GM23338 (cell line): ENCODE results near the gene PRLH. TPM values are rescaled to one million over a fixed set of nuclear protein-coding genes. Genes with fewer than 3 reads are reported as not detected.

ENCODE experiments used
- JUNB ChIP-seq: IDR thresholded peaks from one replicate; pipeline ENCODE4 v1.6.1; 2016; ENCODE audit warnings: antibody characterized with exemption; ENCODE audit not compliant: unreplicated experiment
- NANOG ChIP-seq: IDR thresholded peaks from 2 replicates; pipeline ENCODE4 v1.6.1; 2016; ENCODE audit warnings: antibody characterized with exemption, borderline replicate concordance
- POLR2AphosphoS5 ChIP-seq: IDR thresholded peaks from 2 replicates; pipeline ENCODE4 v1.6.1; 2016; ENCODE audit warnings: antibody characterized with exemption, low read depth
- STAT1 ChIP-seq: IDR thresholded peaks from one replicate; pipeline ENCODE4 v1.6.1; 2016; ENCODE audit warnings: antibody characterized with exemption; ENCODE audit not compliant: unreplicated experiment
- ZNF331 ChIP-seq: fragments of 250-450 bp; sonication (Bioruptor Pico); IDR thresholded peaks from 2 replicates; pipeline ENCODE4 v1.5.0; 2020; ENCODE audit warnings: low read depth, mild to moderate bottlenecking, moderate library complexity
- polyA plus RNA-seq: library from polyadenylated mRNA; unstranded; fragments of >200 nt; fragmentation: Nextera tagmentation; extraction: Ambion mirVana; gene quantifications from 2 replicates; pipeline ENCODE4 v1.2.1, GENCODE V29; 2016
- total RNA-seq: library from RNA; depleted of rRNA; stranded (reverse); fragments of >200 nt; shearing (Covaris generic); gene quantifications from 2 replicates; pipeline ENCODE4 v1.2.3, GENCODE V29; 2014
- TF ChIP-seq, protein P1 (sequence below): fragments of 250-450 bp; sonication (Bioruptor Pico); IDR thresholded peaks from 2 replicates; pipeline ENCODE4 v1.5.0; 2020; ENCODE audit warnings: mild to moderate bottlenecking, moderate library complexity
- TF ChIP-seq, protein P2 (sequence below): IDR thresholded peaks from 2 replicates; pipeline ENCODE4 v1.6.1; 2016; ENCODE audit warnings: antibody characterized with exemption

PRLH gene
- total and polyA plus RNA-seq, 2 experiments from 2014 or later = not detected

DNA sequence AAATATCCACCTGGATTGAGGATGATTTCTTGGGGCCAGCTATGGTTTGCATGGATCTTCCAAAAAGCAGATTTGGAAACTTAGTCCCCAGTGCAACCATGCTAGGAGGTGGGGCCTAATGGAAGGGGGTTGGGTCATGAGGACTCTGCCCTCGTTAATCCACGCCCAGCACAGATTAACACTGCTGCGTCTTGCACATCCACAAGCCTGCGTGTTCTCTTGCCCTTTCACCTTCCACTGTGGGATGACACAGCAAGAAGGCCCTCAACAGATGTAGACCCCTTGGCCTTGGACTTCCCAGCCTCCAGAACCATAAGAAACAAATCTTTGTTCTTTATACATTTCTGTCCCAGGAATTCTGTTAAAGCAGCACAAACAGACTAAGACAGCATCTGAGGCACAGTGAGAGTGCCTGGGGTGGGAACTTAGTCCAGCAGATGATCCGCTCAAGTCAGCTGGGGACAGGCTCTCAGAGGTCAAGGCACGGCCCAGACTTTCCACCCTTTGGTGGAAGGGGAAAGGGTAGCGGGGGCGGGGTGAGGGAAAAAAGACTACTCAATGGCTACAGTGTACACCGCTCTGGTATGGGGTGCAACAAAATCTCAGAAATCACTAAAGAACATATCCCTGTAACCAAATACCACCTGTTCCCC, 21.8 kb downstream of the PRLH start (continued):
- TF ChIP-seq, protein P1, sequence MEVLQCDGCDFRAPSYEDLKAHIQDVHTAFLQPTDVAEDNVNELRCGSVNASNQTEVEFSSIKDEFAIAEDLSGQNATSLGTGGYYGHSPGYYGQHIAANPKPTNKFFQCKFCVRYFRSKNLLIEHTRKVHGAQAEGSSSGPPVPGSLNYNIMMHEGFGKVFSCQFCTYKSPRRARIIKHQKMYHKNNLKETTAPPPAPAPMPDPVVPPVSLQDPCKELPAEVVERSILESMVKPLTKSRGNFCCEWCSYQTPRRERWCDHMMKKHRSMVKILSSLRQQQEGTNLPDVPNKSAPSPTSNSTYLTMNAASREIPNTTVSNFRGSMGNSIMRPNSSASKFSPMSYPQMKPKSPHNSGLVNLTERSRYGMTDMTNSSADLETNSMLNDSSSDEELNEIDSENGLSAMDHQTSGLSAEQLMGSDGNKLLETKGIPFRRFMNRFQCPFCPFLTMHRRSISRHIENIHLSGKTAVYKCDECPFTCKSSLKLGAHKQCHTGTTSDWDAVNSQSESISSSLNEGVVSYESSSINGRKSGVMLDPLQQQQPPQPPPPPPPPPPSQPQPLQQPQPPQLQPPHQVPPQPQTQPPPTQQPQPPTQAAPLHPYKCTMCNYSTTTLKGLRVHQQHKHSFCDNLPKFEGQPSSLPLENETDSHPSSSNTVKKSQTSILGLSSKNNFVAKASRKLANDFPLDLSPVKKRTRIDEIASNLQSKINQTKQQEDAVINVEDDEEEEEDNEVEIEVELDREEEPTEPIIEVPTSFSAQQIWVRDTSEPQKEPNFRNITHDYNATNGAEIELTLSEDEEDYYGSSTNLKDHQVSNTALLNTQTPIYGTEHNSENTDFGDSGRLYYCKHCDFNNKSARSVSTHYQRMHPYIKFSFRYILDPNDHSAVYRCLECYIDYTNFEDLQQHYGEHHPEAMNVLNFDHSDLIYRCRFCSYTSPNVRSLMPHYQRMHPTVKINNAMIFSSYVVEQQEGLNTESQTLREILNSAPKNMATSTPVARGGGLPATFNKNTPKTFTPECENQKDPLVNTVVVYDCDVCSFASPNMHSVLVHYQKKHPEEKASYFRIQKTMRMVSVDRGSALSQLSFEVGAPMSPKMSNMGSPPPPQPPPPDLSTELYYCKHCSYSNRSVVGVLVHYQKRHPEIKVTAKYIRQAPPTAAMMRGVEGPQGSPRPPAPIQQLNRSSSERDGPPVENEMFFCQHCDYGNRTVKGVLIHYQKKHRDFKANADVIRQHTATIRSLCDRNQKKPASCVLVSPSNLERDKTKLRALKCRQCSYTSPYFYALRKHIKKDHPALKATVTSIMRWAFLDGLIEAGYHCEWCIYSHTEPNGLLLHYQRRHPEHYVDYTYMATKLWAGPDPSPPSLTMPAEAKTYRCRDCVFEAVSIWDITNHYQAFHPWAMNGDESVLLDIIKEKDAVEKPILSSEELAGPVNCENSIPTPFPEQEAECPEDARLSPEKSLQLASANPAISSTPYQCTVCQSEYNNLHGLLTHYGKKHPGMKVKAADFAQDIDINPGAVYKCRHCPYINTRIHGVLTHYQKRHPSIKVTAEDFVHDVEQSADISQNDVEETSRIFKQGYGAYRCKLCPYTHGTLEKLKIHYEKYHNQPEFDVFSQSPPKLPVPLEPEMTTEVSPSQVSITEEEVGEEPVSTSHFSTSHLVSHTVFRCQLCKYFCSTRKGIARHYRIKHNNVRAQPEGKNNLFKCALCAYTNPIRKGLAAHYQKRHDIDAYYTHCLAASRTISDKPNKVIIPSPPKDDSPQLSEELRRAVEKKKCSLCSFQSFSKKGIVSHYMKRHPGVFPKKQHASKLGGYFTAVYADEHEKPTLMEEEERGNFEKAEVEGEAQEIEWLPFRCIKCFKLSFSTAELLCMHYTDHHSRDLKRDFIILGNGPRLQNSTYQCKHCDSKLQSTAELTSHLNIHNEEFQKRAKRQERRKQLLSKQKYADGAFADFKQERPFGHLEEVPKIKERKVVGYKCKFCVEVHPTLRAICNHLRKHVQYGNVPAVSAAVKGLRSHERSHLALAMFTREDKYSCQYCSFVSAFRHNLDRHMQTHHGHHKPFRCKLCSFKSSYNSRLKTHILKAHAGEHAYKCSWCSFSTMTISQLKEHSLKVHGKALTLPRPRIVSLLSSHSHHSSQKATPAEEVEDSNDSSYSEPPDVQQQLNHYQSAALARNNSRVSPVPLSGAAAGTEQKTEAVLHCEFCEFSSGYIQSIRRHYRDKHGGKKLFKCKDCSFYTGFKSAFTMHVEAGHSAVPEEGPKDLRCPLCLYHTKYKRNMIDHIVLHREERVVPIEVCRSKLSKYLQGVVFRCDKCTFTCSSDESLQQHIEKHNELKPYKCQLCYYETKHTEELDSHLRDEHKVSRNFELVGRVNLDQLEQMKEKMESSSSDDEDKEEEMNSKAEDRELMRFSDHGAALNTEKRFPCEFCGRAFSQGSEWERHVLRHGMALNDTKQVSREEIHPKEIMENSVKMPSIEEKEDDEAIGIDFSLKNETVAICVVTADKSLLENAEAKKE (CRISPR knock-in tag) = no peak
- no peak for TF ChIP-seq NANOG
- TF ChIP-seq, protein P2, sequence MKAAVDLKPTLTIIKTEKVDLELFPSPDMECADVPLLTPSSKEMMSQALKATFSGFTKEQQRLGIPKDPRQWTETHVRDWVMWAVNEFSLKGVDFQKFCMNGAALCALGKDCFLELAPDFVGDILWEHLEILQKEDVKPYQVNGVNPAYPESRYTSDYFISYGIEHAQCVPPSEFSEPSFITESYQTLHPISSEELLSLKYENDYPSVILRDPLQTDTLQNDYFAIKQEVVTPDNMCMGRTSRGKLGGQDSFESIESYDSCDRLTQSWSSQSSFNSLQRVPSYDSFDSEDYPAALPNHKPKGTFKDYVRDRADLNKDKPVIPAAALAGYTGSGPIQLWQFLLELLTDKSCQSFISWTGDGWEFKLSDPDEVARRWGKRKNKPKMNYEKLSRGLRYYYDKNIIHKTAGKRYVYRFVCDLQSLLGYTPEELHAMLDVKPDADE = no peak
- no peak for TF ChIP-seq ZNF331 (CRISPR knock-in tag)
- no peak for TF ChIP-seq STAT1
- no peak for TF ChIP-seq POLR2AphosphoS5
- no peak for TF ChIP-seq JUNB
